Measurements from ENCODE around the gene C16orf95. TPM values are rescaled to one million over a fixed set of nuclear protein-coding genes. Genes with fewer than 3 reads are reported as not detected.

Gene C16orf95

Small RNA genes lying within 50 kb of the gene (small RNA-seq; reads per million reads assigned to genes)
- not detected for gene AC010531.2

Measured in skeletal muscle satellite cell (primary cell).